Type B pancreatic cell (in vitro differentiated cells): ENCODE measurements around the gene COX5B. TPM values are rescaled to one million over a fixed set of nuclear protein-coding genes. Genes with fewer than 3 reads are reported as not detected.
"Not testable (repeated sequence)": the region's sequence is repeated elsewhere in the genome, so short reads cannot be mapped to it uniquely, and the experiment has no call there.

ENCODE experiments used
- DNase-seq: peaks from one replicate; pipeline ENCODE4 v3.0.0; 2021; ENCODE audit warnings: mixed read lengths; ENCODE audit not compliant: unreplicated experiment; ENCODE audit errors: extremely low spot score
- H3K27ac Mint-ChIP-seq: 2 replicates; pipeline ENCODE4 v1.8.0; 2021; ENCODE audit warnings: mild to moderate bottlenecking, mixed read lengths
- H3K27me3 Mint-ChIP-seq: 2 replicates; pipeline ENCODE4 v1.8.0; 2021; ENCODE audit warnings: mixed read lengths
- H3K36me3 Mint-ChIP-seq: 2 replicates; pipeline ENCODE4 v1.8.0; 2021; ENCODE audit warnings: mixed read lengths
- H3K4me1 Mint-ChIP-seq: one replicate; pipeline ENCODE4 v1.8.0; 2021; ENCODE audit warnings: mixed read lengths; ENCODE audit not compliant: unreplicated experiment
- H3K4me3 Mint-ChIP-seq: 2 replicates; pipeline ENCODE4 v1.8.0; 2021; ENCODE audit warnings: mild to moderate bottlenecking, mixed read lengths
- H3K9me3 Mint-ChIP-seq: 2 replicates; pipeline ENCODE4 v1.8.0; 2021; ENCODE audit warnings: mixed read lengths
- total RNA-seq: library from RNA; stranded (reverse); gene quantifications from 2 replicates; pipeline ENCODE4 v1.2.1, GENCODE V29; 2021; ENCODE audit warnings: low replicate concordance
- TF ChIP-seq, protein P1 (sequence below): fragments of 200-600 bp; sonication (generic); conservative IDR thresholded peaks from 2 replicates; pipeline ENCODE4 v1.5.0; 2021; ENCODE audit warnings: antibody characterized with exemption, mild to moderate bottlenecking

The COX5B gene
- total RNA-seq, 1 donor from 2014 or later = 244 TPM

DNA sequence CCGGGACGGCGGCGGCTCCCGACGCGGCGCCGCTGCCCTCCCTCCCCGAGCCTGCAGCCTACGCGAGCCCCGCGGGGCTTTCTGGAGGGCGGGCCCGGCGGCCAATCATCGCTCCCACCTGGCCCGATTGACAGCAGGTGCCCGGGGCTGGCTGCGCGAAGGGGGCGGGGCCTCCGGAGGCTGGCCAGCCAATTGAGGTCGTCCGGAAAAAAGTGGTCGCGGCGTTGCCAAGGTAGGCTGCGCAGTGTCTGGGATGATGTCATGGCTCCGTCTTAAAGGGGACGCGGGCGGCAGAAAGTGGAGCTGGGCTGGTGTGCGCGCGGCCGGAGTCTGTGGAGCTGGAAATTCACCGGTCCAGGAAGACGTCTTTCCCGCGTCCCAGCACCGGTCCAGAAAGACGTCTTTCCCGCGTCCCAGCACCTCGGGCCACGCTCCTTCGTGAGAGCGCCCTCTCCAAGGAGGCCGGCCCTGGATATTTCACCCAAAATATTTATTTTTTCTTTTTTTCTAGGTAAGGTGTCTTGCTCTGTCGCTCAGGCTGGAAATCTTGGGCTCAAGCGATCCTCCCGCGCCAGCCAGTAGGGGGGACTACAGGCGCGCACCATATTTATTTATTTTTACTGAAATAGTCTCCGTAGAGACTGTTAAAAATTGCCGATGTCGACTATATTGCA is 18.2 kb downstream of the COX5B start, which contains the start of gene ACTR1B:
Gene ACTR1B (minus strand): TSS at position 83 of the 674 bp plus-strand sequence. CDS start 154 bp downstream, outside the sequence.
- Mint-ChIP-seq H3K27ac (peak within 1 kb of the TSS; percentile 98), H3K27me3 (no peaks in the 10 kb centered on the region), H3K36me3 (no peaks in the 10 kb centered on the region), H3K4me1 (peaks cover 18% of the 10 kb centered on the region), H3K4me3 (peak within 1 kb of the TSS; percentile 97), H3K9me3 (no peaks in the 10 kb centered on the region)
- DNase-seq = peak; percentile 98
- TF ChIP-seq, protein P1, sequence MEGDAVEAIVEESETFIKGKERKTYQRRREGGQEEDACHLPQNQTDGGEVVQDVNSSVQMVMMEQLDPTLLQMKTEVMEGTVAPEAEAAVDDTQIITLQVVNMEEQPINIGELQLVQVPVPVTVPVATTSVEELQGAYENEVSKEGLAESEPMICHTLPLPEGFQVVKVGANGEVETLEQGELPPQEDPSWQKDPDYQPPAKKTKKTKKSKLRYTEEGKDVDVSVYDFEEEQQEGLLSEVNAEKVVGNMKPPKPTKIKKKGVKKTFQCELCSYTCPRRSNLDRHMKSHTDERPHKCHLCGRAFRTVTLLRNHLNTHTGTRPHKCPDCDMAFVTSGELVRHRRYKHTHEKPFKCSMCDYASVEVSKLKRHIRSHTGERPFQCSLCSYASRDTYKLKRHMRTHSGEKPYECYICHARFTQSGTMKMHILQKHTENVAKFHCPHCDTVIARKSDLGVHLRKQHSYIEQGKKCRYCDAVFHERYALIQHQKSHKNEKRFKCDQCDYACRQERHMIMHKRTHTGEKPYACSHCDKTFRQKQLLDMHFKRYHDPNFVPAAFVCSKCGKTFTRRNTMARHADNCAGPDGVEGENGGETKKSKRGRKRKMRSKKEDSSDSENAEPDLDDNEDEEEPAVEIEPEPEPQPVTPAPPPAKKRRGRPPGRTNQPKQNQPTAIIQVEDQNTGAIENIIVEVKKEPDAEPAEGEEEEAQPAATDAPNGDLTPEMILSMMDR = peak; percentile 80

GRCh38 chr2:97664636-97664970 is 18.7 kb downstream of the COX5B start:
- peaks cover 18% of the 10 kb centered on the region for H3K4me1 Mint-ChIP-seq
- peak overlapping the region; percentile 97 for H3K4me3 Mint-ChIP-seq
- H3K36me3 Mint-ChIP-seq = no peaks in the 10 kb centered on the region
- H3K27me3 Mint-ChIP-seq = no peaks in the 10 kb centered on the region
- no peaks in the 10 kb centered on the region for H3K9me3 Mint-ChIP-seq
- no peak for DNase-seq
- peak overlapping the region; percentile 98 for H3K27ac Mint-ChIP-seq
- TF ChIP-seq, protein P1 = no peak

DNA sequence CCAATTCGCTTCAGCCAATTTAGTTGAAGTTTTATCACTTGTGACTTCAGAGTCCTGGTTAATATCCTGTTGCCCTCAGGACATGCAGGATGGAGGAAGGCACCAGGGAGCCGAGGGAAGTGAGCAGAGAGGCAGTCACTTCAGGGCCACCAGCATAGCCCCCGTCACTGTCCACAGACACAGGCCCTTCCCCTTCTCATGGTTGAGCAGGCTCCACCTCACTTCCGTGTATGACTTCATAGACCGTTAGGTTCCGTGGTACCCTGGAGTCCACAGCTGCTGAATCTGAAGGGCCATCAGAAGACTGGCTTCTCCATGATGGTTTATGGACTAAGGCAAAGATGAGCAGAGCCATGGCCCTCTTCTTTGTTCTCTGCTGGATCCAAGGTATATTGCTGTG is 23.6 kb downstream of the COX5B start, which contains the start of gene C2orf92:
Gene C2orf92 (plus strand): TSS at position 266 of the 400 bp plus-strand sequence. CDS start 76 bp downstream, at position 342.
- DNase-seq = no peak
- H3K27ac Mint-ChIP-seq = no peak within 1 kb of the TSS
- H3K4me3 Mint-ChIP-seq = no peak within 1 kb of the TSS
- TF ChIP-seq, protein P1 = no peak
- H3K27me3 Mint-ChIP-seq = no peaks in the 10 kb centered on the region
- no peaks in the 10 kb centered on the region for H3K36me3 Mint-ChIP-seq
- H3K9me3 Mint-ChIP-seq = no peaks in the 10 kb centered on the region
- H3K4me1 Mint-ChIP-seq = peaks cover 14% of the 10 kb centered on the region

GRCh38 chr2:97670471-97670870 is 24.6 kb downstream of the COX5B start:
- no peak overlapping the region for H3K27ac Mint-ChIP-seq
- TF ChIP-seq, protein P1 = no peak
- peaks cover 14% of the 10 kb centered on the region for H3K4me1 Mint-ChIP-seq
- H3K4me3 Mint-ChIP-seq = no peak overlapping the region
- DNase-seq = no peak
- no peaks in the 10 kb centered on the region for H3K9me3 Mint-ChIP-seq
- H3K36me3 Mint-ChIP-seq = no peaks in the 10 kb centered on the region
- no peaks in the 10 kb centered on the region for H3K27me3 Mint-ChIP-seq

GRCh38 chr2:97671526-97671925 is 25.7 kb downstream of the COX5B start:
- Mint-ChIP-seq H3K4me3 (no peak overlapping the region), H3K4me1 (peaks cover 14% of the 10 kb centered on the region), H3K36me3 (no peaks in the 10 kb centered on the region), H3K27ac (no peak overlapping the region), H3K9me3 (no peaks in the 10 kb centered on the region), H3K27me3 (no peaks in the 10 kb centered on the region)
- TF ChIP-seq, protein P1 = no peak
- DNase-seq = no peak

- H3K4me1 Mint-ChIP-seq = peaks cover 14% of the 10 kb centered on the region
- H3K27ac Mint-ChIP-seq, H3K27me3 Mint-ChIP-seq, H3K9me3 Mint-ChIP-seq, H3K4me3 Mint-ChIP-seq, DNase-seq, H3K36me3 Mint-ChIP-seq: not testable (repeated sequence)
These were observed 26.8 kb downstream of the COX5B start for GRCh38 chr2:97672606-97673140.
